Measurements from ENCODE around the gene HEATR5A.
"Not testable (repeated sequence)": the region's sequence is repeated elsewhere in the genome, so short reads cannot be mapped to it uniquely, and the experiment has no call there.

The HEATR5A gene

GRCh38 chr14:31287294-31287972 lies 132.9 kb downstream of the HEATR5A start:
- H3K9me3 ChIP-seq (ENCODE audit: control insufficient read depth in 2 of 2, low read length in 2 of 2): no peaks in the 10 kb centered on the region
- H3K4me1 ChIP-seq (ENCODE audit: control insufficient read depth in 2 of 2, insufficient read depth in 2 of 2, low read length in 2 of 2): no peaks in the 10 kb centered on the region
- H3K4me3 ChIP-seq (ENCODE audit: low read length in 2 of 2): no peak overlapping the region
- H3K36me3 ChIP-seq (ENCODE audit: control insufficient read depth in 2 of 2, insufficient read depth in 2 of 2, low read length in 2 of 2): no peaks in the 10 kb centered on the region
- H3K27ac ChIP-seq (ENCODE audit: low read depth in 2 of 2, low read length in 2 of 2): no peak overlapping the region
- H3K9ac ChIP-seq (ENCODE audit: low read depth in 1 of 2, low read length in 2 of 2): no peak overlapping the region
- H3K27me3 ChIP-seq (ENCODE audit: control insufficient read depth in 2 of 2, insufficient read depth in 2 of 2, low read length in 2 of 2): no peaks in the 10 kb centered on the region

- Histone ChIP-seq H3K27ac (ENCODE audit: low read depth in 2 of 2, low read length in 2 of 2) (no peak overlapping the region), H3K9ac (ENCODE audit: low read depth in 1 of 2, low read length in 2 of 2) (no peak overlapping the region), H3K27me3 (ENCODE audit: control insufficient read depth in 2 of 2, insufficient read depth in 2 of 2, low read length in 2 of 2) (no peaks in the 10 kb centered on the region), H3K4me3 (ENCODE audit: low read length in 2 of 2) (no peak overlapping the region), H3K36me3 (ENCODE audit: control insufficient read depth in 2 of 2, insufficient read depth in 2 of 2, low read length in 2 of 2) (no peaks in the 10 kb centered on the region), H3K4me1 (ENCODE audit: control insufficient read depth in 2 of 2, insufficient read depth in 2 of 2, low read length in 2 of 2) (no peaks in the 10 kb centered on the region), H3K9me3 (ENCODE audit: control insufficient read depth in 2 of 2, low read length in 2 of 2) (no peaks in the 10 kb centered on the region)
Observed at GRCh38 chr14:31286456-31287293, 133.7 kb downstream of the HEATR5A start.

DNA sequence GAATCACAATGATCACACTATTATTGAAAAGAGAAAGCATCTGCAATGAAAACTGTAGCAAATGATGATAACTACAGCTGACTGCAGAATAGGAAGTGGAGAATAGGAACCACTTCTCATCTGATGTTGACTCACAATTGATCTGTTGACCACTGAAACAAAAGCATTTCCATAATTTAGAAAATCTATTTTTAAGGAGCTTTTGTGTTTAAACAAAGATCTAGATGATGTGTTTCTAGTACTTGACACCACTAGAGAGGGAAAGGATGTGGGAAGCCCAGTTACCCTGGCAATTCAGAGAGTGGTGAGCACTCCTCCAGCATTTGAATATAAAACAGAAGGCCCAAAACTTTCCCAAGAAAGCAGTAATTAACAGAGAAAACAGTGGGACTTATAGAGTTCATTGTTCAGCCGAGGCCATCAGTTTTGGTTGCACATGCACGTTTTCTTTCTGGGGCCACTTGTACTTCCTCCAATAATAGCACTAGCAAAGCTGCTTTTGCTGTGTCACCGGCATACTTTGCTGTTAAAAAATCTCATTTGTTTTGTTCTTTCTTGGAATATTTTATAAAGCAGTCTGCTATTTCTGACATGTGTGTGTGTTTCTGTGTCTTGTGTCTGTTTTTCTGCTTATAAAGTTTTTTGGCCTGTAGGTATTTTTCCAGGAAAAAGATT lies 136.6 kb downstream of the HEATR5A start:
- H3K36me3 ChIP-seq (ENCODE audit: control insufficient read depth in 2 of 2, insufficient read depth in 2 of 2, low read length in 2 of 2): no peaks in the 10 kb centered on the region
- no peak overlapping the region for H3K4me3 ChIP-seq (ENCODE audit: low read length in 2 of 2)
- H3K27ac ChIP-seq (ENCODE audit: low read depth in 2 of 2, low read length in 2 of 2): no peak overlapping the region
- no peak overlapping the region for H3K9ac ChIP-seq (ENCODE audit: low read depth in 1 of 2, low read length in 2 of 2)
- no peaks in the 10 kb centered on the region for H3K9me3 ChIP-seq (ENCODE audit: control insufficient read depth in 2 of 2, low read length in 2 of 2)
- H3K4me1 ChIP-seq (ENCODE audit: control insufficient read depth in 2 of 2, insufficient read depth in 2 of 2, low read length in 2 of 2): no peaks in the 10 kb centered on the region
- no peaks in the 10 kb centered on the region for H3K27me3 ChIP-seq (ENCODE audit: control insufficient read depth in 2 of 2, insufficient read depth in 2 of 2, low read length in 2 of 2)

DNA sequence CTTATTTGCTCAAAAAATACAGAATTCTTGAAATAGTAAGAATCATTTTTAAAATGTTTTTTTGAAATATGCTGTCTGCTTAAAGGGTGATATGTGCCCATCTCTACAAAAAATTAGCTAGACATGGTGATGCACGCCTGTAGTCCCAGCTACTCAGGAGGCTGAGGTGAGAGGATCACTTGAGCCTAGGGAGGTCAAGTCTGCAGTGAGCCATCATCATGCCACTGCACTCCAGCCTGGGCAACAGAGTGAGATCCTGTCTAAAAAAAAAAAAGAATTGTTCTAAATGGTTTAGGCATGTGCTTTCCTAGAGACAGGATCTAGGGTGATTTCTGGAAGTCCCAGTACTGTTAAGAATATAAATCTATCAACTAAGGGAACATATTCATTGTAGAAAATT lies 137.2 kb downstream of the HEATR5A start:
- Histone ChIP-seq H3K27me3 (ENCODE audit: control insufficient read depth in 2 of 2, insufficient read depth in 2 of 2, low read length in 2 of 2) (no peaks in the 10 kb centered on the region), H3K9me3 (ENCODE audit: control insufficient read depth in 2 of 2, low read length in 2 of 2) (no peaks in the 10 kb centered on the region), H3K27ac (ENCODE audit: low read depth in 2 of 2, low read length in 2 of 2) (no peak overlapping the region), H3K9ac (ENCODE audit: low read depth in 1 of 2, low read length in 2 of 2) (no peak overlapping the region), H3K4me1 (ENCODE audit: control insufficient read depth in 2 of 2, insufficient read depth in 2 of 2, low read length in 2 of 2) (no peaks in the 10 kb centered on the region), H3K4me3 (ENCODE audit: low read length in 2 of 2) (no peak overlapping the region), H3K36me3 (ENCODE audit: control insufficient read depth in 2 of 2, insufficient read depth in 2 of 2, low read length in 2 of 2) (no peaks in the 10 kb centered on the region)

- H3K9me3 ChIP-seq (ENCODE audit: control insufficient read depth in 2 of 2, low read length in 2 of 2): no peaks in the 10 kb centered on the region
- H3K36me3 ChIP-seq (ENCODE audit: control insufficient read depth in 2 of 2, insufficient read depth in 2 of 2, low read length in 2 of 2): no peaks in the 10 kb centered on the region
- H3K27ac ChIP-seq (ENCODE audit: low read depth in 2 of 2, low read length in 2 of 2): no peak overlapping the region
- no peaks in the 10 kb centered on the region for H3K27me3 ChIP-seq (ENCODE audit: control insufficient read depth in 2 of 2, insufficient read depth in 2 of 2, low read length in 2 of 2)
- H3K4me3 ChIP-seq (ENCODE audit: low read length in 2 of 2): no peak overlapping the region
- no peaks in the 10 kb centered on the region for H3K4me1 ChIP-seq (ENCODE audit: control insufficient read depth in 2 of 2, insufficient read depth in 2 of 2, low read length in 2 of 2)
- H3K9ac ChIP-seq (ENCODE audit: low read depth in 1 of 2, low read length in 2 of 2): no peak overlapping the region
Observed at GRCh38 chr14:31280871-31281220, 139.5 kb downstream of the HEATR5A start.

- no peak overlapping the region for H3K27ac ChIP-seq (ENCODE audit: low read depth in 2 of 2, low read length in 2 of 2)
- no peak overlapping the region for H3K9ac ChIP-seq (ENCODE audit: low read depth in 1 of 2, low read length in 2 of 2)
- H3K27me3 ChIP-seq (ENCODE audit: control insufficient read depth in 2 of 2, insufficient read depth in 2 of 2, low read length in 2 of 2): no peaks in the 10 kb centered on the region
- no peak overlapping the region for H3K4me3 ChIP-seq (ENCODE audit: low read length in 2 of 2)
- H3K4me1 ChIP-seq (ENCODE audit: control insufficient read depth in 2 of 2, insufficient read depth in 2 of 2, low read length in 2 of 2): no peaks in the 10 kb centered on the region
- no peaks in the 10 kb centered on the region for H3K36me3 ChIP-seq (ENCODE audit: control insufficient read depth in 2 of 2, insufficient read depth in 2 of 2, low read length in 2 of 2)
- peaks cover 0 to 1% of the 10 kb centered on the region in 2 donors for H3K9me3 ChIP-seq (ENCODE audit: control insufficient read depth in 2 of 2, low read length in 2 of 2)
Observed at GRCh38 chr14:31280132-31280870, 140.0 kb downstream of the HEATR5A start.

GRCh38 chr14:31278883-31279282 lies 141.5 kb downstream of the HEATR5A start:
- Histone ChIP-seq H3K27me3 (ENCODE audit: control insufficient read depth in 2 of 2, insufficient read depth in 2 of 2, low read length in 2 of 2) (no peaks in the 10 kb centered on the region), H3K9me3 (ENCODE audit: control insufficient read depth in 2 of 2, low read length in 2 of 2) (peaks cover 0 to 1% of the 10 kb centered on the region in 2 donors), H3K9ac (ENCODE audit: low read depth in 1 of 2, low read length in 2 of 2) (no peak overlapping the region), H3K4me1 (ENCODE audit: control insufficient read depth in 2 of 2, insufficient read depth in 2 of 2, low read length in 2 of 2) (peaks cover 0 to 2% of the 10 kb centered on the region in 2 donors), H3K36me3 (ENCODE audit: control insufficient read depth in 2 of 2, insufficient read depth in 2 of 2, low read length in 2 of 2) (no peaks in the 10 kb centered on the region), H3K27ac (ENCODE audit: low read depth in 2 of 2, low read length in 2 of 2) (no peak overlapping the region), H3K4me3 (ENCODE audit: low read length in 2 of 2) (no peak overlapping the region)

DNA sequence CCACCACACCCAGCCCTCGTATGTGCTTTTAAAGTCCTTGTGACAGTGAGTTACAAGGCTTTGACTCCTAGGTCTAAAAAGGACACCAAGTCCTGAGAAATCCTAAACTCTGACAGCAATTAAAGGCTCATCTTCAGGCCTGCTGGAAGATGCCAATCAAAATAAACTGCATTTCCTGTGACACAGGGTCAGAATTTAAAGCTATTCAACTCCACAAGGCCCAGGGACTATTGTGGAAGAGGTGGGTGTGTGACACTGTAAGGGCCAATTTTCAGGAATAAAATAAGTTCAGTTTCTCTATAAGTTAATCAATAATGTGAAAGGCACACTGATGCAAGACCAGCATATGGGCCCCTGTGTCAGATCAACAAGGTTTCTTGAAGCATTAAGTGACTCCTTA lies 143.3 kb downstream of the HEATR5A start:
- Histone ChIP-seq H3K4me1 (ENCODE audit: control insufficient read depth in 2 of 2, insufficient read depth in 2 of 2, low read length in 2 of 2) (peaks cover 0 to 3% of the 10 kb centered on the region in 2 donors), H3K36me3 (ENCODE audit: control insufficient read depth in 2 of 2, insufficient read depth in 2 of 2, low read length in 2 of 2) (no peaks in the 10 kb centered on the region), H3K27me3 (ENCODE audit: control insufficient read depth in 2 of 2, insufficient read depth in 2 of 2, low read length in 2 of 2) (no peaks in the 10 kb centered on the region), H3K4me3 (ENCODE audit: low read length in 2 of 2) (no peak overlapping the region), H3K27ac (ENCODE audit: low read depth in 2 of 2, low read length in 2 of 2) (no peak overlapping the region), H3K9me3 (ENCODE audit: control insufficient read depth in 2 of 2, low read length in 2 of 2) (peaks cover 0 to 1% of the 10 kb centered on the region in 2 donors), H3K9ac (ENCODE audit: low read depth in 1 of 2, low read length in 2 of 2) (no peak overlapping the region)

GRCh38 chr14:31276417-31276816 lies 143.9 kb downstream of the HEATR5A start:
- H3K4me1 ChIP-seq (ENCODE audit: control insufficient read depth in 2 of 2, insufficient read depth in 2 of 2, low read length in 2 of 2); H3K9ac ChIP-seq (ENCODE audit: low read depth in 1 of 2, low read length in 2 of 2); H3K36me3 ChIP-seq (ENCODE audit: control insufficient read depth in 2 of 2, insufficient read depth in 2 of 2, low read length in 2 of 2); H3K4me3 ChIP-seq (ENCODE audit: low read length in 2 of 2); H3K27ac ChIP-seq (ENCODE audit: low read depth in 2 of 2, low read length in 2 of 2); H3K27me3 ChIP-seq (ENCODE audit: control insufficient read depth in 2 of 2, insufficient read depth in 2 of 2, low read length in 2 of 2); H3K9me3 ChIP-seq (ENCODE audit: control insufficient read depth in 2 of 2, low read length in 2 of 2): not testable (repeated sequence)
